H1 (cell line): Measurements from ENCODE around the gene CAMTA1.

Experiments used
- ATF2 ChIP-seq: IDR thresholded peaks from 2 replicates; pipeline ENCODE4 v1.6.1; 2012; ENCODE audit warnings: low read length, inconsistent platforms
- CHD2 ChIP-seq: IDR thresholded peaks from 2 replicates; pipeline ENCODE4 v1.6.1; 2012; ENCODE audit warnings: low read length, improper control_type of control experiment
- EP300 ChIP-seq, 2 experiments: IDR thresholded peaks; 1 replicate in 1 of 2; 2 replicates in 1 of 2; pipeline ENCODE4 v1.6.1; 2011 to 2012; ENCODE audit warnings: low read depth in 2 of 2, low read length in 2 of 2, mild to moderate bottlenecking in 2 of 2, borderline replicate concordance in 1 of 2, inconsistent platforms in 1 of 2, moderate library complexity in 1 of 2
- EZH2 ChIP-seq: fragments of 200-600 bp; sonication (generic); IDR thresholded peaks from 2 replicates; pipeline ENCODE4 v1.7.1; 2012; ENCODE audit warnings: low read depth, mild to moderate bottlenecking, moderate library complexity, low read length, inconsistent platforms; ENCODE audit not compliant: severe bottlenecking
- NRF1 ChIP-seq: IDR thresholded peaks from 2 replicates; pipeline ENCODE4 v1.6.1; 2011; ENCODE audit warnings: mild to moderate bottlenecking, low read depth, low read length, improper control_type of control experiment
- TBP ChIP-seq: IDR thresholded peaks from 2 replicates; pipeline ENCODE4 v1.6.1; 2011; ENCODE audit warnings: low read depth, low read length, improper control_type of control experiment
- TF ChIP-seq, protein P1 (sequence below), 3 experiments: IDR thresholded peaks; 1 replicate in 2 of 3; 2 replicates in 1 of 3; pipeline versions ENCODE4 v1.5.1 to v1.6.1; 2011; ENCODE audit warnings: low read length in 3 of 3, mild to moderate bottlenecking in 3 of 3, inconsistent platforms in 2 of 3, low read depth in 1 of 3, moderate library complexity in 1 of 3; ENCODE audit not compliant: insufficient read depth in 1 of 3; ENCODE audit errors: control extremely low read depth in 1 of 3
- TF ChIP-seq, protein P2 (sequence below): IDR thresholded peaks from 2 replicates; pipeline ENCODE4 v1.6.1; 2012; ENCODE audit warnings: inconsistent platforms

DNA sequence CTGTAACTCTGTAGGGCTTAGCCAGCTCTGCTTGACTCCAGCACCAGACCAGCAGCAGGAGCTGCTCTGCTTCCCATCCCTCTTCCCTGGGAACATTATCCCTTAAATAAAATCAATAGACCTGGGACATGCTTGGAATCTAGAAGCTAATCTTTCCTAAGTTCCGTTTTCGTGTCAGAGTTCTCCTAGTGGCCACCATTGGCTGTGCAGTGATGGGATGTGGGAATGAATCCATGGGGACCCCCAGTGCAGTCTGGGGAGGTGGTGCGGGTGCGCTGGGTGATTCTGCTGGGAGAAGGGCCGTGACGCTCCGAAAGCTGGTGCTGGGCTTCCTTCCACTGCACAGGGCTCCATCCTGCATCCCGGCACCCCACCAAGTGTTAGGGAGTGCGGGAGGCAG, 202.7 kb downstream of the CAMTA1 start:
- TF ChIP-seq, protein P1, sequence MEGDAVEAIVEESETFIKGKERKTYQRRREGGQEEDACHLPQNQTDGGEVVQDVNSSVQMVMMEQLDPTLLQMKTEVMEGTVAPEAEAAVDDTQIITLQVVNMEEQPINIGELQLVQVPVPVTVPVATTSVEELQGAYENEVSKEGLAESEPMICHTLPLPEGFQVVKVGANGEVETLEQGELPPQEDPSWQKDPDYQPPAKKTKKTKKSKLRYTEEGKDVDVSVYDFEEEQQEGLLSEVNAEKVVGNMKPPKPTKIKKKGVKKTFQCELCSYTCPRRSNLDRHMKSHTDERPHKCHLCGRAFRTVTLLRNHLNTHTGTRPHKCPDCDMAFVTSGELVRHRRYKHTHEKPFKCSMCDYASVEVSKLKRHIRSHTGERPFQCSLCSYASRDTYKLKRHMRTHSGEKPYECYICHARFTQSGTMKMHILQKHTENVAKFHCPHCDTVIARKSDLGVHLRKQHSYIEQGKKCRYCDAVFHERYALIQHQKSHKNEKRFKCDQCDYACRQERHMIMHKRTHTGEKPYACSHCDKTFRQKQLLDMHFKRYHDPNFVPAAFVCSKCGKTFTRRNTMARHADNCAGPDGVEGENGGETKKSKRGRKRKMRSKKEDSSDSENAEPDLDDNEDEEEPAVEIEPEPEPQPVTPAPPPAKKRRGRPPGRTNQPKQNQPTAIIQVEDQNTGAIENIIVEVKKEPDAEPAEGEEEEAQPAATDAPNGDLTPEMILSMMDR (IDR thresholded peaks at IDR 0.05; ENCODE audit: control extremely low read depth in 1 of 3, insufficient read depth in 1 of 3, low read depth in 1 of 3, low read length in 3 of 3), result peak; percentile 26 to 52 (median 41)
- TF ChIP-seq NRF1, result no peak
- TF ChIP-seq EZH2, result no peak
- no peak for TF ChIP-seq CHD2
- TF ChIP-seq, protein P2, sequence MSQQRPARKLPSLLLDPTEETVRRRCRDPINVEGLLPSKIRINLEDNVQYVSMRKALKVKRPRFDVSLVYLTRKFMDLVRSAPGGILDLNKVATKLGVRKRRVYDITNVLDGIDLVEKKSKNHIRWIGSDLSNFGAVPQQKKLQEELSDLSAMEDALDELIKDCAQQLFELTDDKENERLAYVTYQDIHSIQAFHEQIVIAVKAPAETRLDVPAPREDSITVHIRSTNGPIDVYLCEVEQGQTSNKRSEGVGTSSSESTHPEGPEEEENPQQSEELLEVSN, result no peak
- TF ChIP-seq EP300 (IDR thresholded peaks at IDR 0.05; ENCODE audit: borderline replicate concordance in 1 of 2, low read depth in 2 of 2, low read length in 2 of 2), result no peak
- TF ChIP-seq ATF2, result no peak
- TF ChIP-seq TBP, result no peak
